GM12801 (cell line): ENCODE measurements around the gene GRIA3.

Experiments used
- CTCF ChIP-seq: IDR thresholded peaks from one replicate; pipeline ENCODE4 v1.5.1; 2011; ENCODE audit warnings: control low read depth; ENCODE audit not compliant: insufficient read length; ENCODE audit errors: extremely low read depth

Gene GRIA3

GRCh38 chrX:123215397-123216089, 31.5 kb downstream of the GRIA3 start:
- no peak for TF ChIP-seq CTCF

GRCh38 chrX:123217077-123217476, 33.0 kb downstream of the GRIA3 start:
- TF ChIP-seq CTCF = no peak

GRCh38 chrX:123217728-123218127, 33.6 kb downstream of the GRIA3 start:
- no peak for TF ChIP-seq CTCF

- TF ChIP-seq CTCF = no peak
Observed at GRCh38 chrX:123219916-123220315, 35.8 kb downstream of the GRIA3 start.

- no peak for TF ChIP-seq CTCF
Observed at GRCh38 chrX:123222920-123223319, 38.8 kb downstream of the GRIA3 start.

- TF ChIP-seq CTCF = no peak
Observed at GRCh38 chrX:123223409-123223808, 39.3 kb downstream of the GRIA3 start.

GRCh38 chrX:123223859-123224258, 39.8 kb downstream of the GRIA3 start:
- no peak for TF ChIP-seq CTCF
